Peyer's patch (tissue), 4 donors: ENCODE results near the gene CEBPG. TPM values are rescaled to one million over a fixed set of nuclear protein-coding genes. Genes with fewer than 3 reads are reported as not detected.

Source experiments
- DNase-seq, 3 donors: peaks; one replicate each; pipeline ENCODE4 v3.0.0-alpha.2; 2017 to 2019
- H3K27ac ChIP-seq, 4 donors: fragments of 200-600 bp; sonication (generic); one replicate each; pipeline ENCODE4 v1.5.1; 2016 to 2019
- H3K27me3 ChIP-seq, 2 donors: fragments of 200-600 bp; sonication (generic); one replicate each; pipeline ENCODE4 v1.5.1; 2019
- H3K36me3 ChIP-seq, 3 donors: fragments of 200-600 bp; sonication (generic); one replicate each; pipeline ENCODE4 v1.5.1; 2016 to 2019
- H3K4me1 ChIP-seq, 4 donors: fragments of 200-600 bp; sonication (generic); one replicate each; pipeline ENCODE4 v1.5.1; 2016 to 2019
- H3K4me3 ChIP-seq, 4 donors: fragments of 200-600 bp; sonication (generic); 1 replicate in 3 of 4; 2 replicates in 1 of 4; pipeline ENCODE4 v1.5.1; 2016 to 2019; ENCODE audit warnings: mild to moderate bottlenecking in 1 of 4
- H3K9me3 ChIP-seq, 4 donors: fragments of 200-600 bp; sonication (generic); one replicate each; pipeline ENCODE4 v1.5.1; 2016 to 2019; ENCODE audit warnings: mild to moderate bottlenecking in 1 of 4
- POLR2A ChIP-seq, 2 donors: fragments of 450-650 bp; IDR thresholded peaks; one replicate each; pipeline ENCODE4 v1.5.1; 2017; ENCODE audit warnings: antibody characterized with exemption in 2 of 2, mild to moderate bottlenecking in 2 of 2, moderate library complexity in 2 of 2
- total RNA-seq, 4 donors: library from RNA; depleted of rRNA; stranded (reverse); fragments of >200 nt; gene quantifications; one replicate each; pipeline ENCODE4 v1.1.0, GENCODE V29; 2016
- TF ChIP-seq, protein P1 (sequence below), 6 experiments: fragments of 450-650 bp in 4 of 6; fragments of 200-600 bp in 2 of 6; sonication (generic) in 1 of 6; IDR thresholded peaks; one replicate each; pipeline ENCODE4 v1.5.1; 2017 to 2019; ENCODE audit warnings: antibody characterized with exemption in 6 of 6, mild to moderate bottlenecking in 3 of 6, moderate library complexity in 1 of 6

The CEBPG gene
- total RNA-seq, 4 donors from 2014 or later, result 33.0 to 75.5 (median 50.5) TPM

DNA sequence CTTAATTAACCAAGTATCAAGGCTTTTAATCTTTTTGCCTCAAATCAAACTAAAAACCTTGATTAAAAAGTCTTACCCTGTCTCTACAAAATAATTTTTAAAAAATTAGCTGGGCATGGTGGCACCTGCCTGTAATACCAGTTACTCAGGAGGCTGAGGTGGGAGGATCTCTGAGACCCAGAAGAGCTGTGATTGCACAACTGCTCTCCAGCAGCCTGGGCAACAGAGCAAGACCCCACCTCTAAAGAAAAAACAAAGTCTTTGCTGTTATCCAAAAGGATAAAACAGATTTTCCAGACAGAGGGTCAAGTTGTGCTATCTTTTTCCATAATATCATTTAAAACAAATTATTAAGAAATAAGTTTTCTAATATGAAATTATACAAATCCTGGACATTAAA is 26.8 kb upstream of the CEBPG start:
- no peaks in the 10 kb centered on the region for H3K4me1 ChIP-seq
- TF ChIP-seq, protein P1, sequence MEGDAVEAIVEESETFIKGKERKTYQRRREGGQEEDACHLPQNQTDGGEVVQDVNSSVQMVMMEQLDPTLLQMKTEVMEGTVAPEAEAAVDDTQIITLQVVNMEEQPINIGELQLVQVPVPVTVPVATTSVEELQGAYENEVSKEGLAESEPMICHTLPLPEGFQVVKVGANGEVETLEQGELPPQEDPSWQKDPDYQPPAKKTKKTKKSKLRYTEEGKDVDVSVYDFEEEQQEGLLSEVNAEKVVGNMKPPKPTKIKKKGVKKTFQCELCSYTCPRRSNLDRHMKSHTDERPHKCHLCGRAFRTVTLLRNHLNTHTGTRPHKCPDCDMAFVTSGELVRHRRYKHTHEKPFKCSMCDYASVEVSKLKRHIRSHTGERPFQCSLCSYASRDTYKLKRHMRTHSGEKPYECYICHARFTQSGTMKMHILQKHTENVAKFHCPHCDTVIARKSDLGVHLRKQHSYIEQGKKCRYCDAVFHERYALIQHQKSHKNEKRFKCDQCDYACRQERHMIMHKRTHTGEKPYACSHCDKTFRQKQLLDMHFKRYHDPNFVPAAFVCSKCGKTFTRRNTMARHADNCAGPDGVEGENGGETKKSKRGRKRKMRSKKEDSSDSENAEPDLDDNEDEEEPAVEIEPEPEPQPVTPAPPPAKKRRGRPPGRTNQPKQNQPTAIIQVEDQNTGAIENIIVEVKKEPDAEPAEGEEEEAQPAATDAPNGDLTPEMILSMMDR (IDR thresholded peaks at IDR 0.05), result no peak
- TF ChIP-seq POLR2A (IDR thresholded peaks at IDR 0.05), result no peak

GRCh38 chr19:33347300-33347699 is 26.2 kb upstream of the CEBPG start:
- H3K9me3 ChIP-seq, result no peaks in the 10 kb centered on the region
- H3K4me1 ChIP-seq, result no peaks in the 10 kb centered on the region
- no peak overlapping the region for H3K4me3 ChIP-seq
- H3K27ac ChIP-seq, result no peak overlapping the region
- DNase-seq, result no peak
- H3K27me3 ChIP-seq, result no peaks in the 10 kb centered on the region
- TF ChIP-seq, protein P1 (IDR thresholded peaks at IDR 0.05), result no peak
- TF ChIP-seq POLR2A (IDR thresholded peaks at IDR 0.05), result no peak
- H3K36me3 ChIP-seq, result no peaks in the 10 kb centered on the region

More for the DNA sequence above, 26.8 kb upstream of the CEBPG start:
- no peaks in the 10 kb centered on the region for H3K9me3 ChIP-seq
- H3K36me3 ChIP-seq, result no peaks in the 10 kb centered on the region
- DNase-seq, result no peak
- no peaks in the 10 kb centered on the region for H3K27me3 ChIP-seq
- H3K27ac ChIP-seq, result no peak overlapping the region
- H3K4me3 ChIP-seq, result no peak overlapping the region

- Histone ChIP-seq H3K27ac (no peak overlapping the region), H3K27me3 (no peaks in the 10 kb centered on the region)
- no peak for TF ChIP-seq POLR2A (IDR thresholded peaks at IDR 0.05)
- TF ChIP-seq, protein P1 (IDR thresholded peaks at IDR 0.05), result no peak
Observed at GRCh38 chr19:33348301-33349010, 25.1 kb upstream of the CEBPG start.

GRCh38 chr19:33349319-33350289 is 23.9 kb upstream of the CEBPG start:
- TF ChIP-seq POLR2A (IDR thresholded peaks at IDR 0.05), result no peak
- TF ChIP-seq, protein P1 (IDR thresholded peaks at IDR 0.05), result no peak
- no peak for DNase-seq
- no peaks in the 10 kb centered on the region for H3K9me3 ChIP-seq
- H3K36me3 ChIP-seq, result no peaks in the 10 kb centered on the region
- no peaks in the 10 kb centered on the region for H3K27me3 ChIP-seq
- H3K4me3 ChIP-seq, result no peak overlapping the region
- H3K27ac ChIP-seq, result no peak overlapping the region
- H3K4me1 ChIP-seq, result no peaks in the 10 kb centered on the region

More at GRCh38 chr19:33348301-33349010, 25.1 kb upstream of the CEBPG start:
- no peaks in the 10 kb centered on the region for H3K4me1 ChIP-seq
- no peak for DNase-seq
- H3K9me3 ChIP-seq, result no peaks in the 10 kb centered on the region
- H3K4me3 ChIP-seq, result no peak overlapping the region
- no peaks in the 10 kb centered on the region for H3K36me3 ChIP-seq

- Histone ChIP-seq H3K4me1 (no peaks in the 10 kb centered on the region), H3K27me3 (no peaks in the 10 kb centered on the region), H3K27ac (no peak overlapping the region), H3K4me3 (no peak overlapping the region), H3K9me3 (no peaks in the 10 kb centered on the region), H3K36me3 (no peaks in the 10 kb centered on the region)
- TF ChIP-seq, protein P1 (IDR thresholded peaks at IDR 0.05), result no peak
- no peak for TF ChIP-seq POLR2A (IDR thresholded peaks at IDR 0.05)
- DNase-seq, result no peak
Observed at GRCh38 chr19:33350538-33351309, 22.8 kb upstream of the CEBPG start.
